Activated CD8-positive, alpha-beta memory T cell treated with anti-CD3 and anti-CD28 coated beads, Interleukin-2, amount 10 ng/mL, durations not matched to agents 7 days and 5 days (primary cell): ENCODE measurements around the gene NLRP7. TPM values are rescaled to one million over a fixed set of nuclear protein-coding genes. Genes with fewer than 3 reads are reported as not detected.
"Not testable (repeated sequence)": the region's sequence is repeated elsewhere in the genome, so short reads cannot be mapped to it uniquely, and the experiment has no call there.

Experiments used
- ATAC-seq: fragments of 150-1000 bp; cut with Tn5 transposase; one replicate; pipeline ENCODE4 v1.10.0; 2021; ENCODE audit warnings: moderate library complexity
- CTCF ChIA-PET: fragments of 350-600 bp; sonication (Branson Sonifier 250); formaldehyde crosslinking; loops from one replicate; lab custom pipeline; 2021; ENCODE audit warnings: antibody characterized with exemption; lab: Charles Lee
- DNase-seq: peaks from one replicate; pipeline ENCODE4 v3.0.0-alpha.2; 2020
- H3K27ac Mint-ChIP-seq: one replicate; pipeline ENCODE4 v1.8.0; 2021; ENCODE audit warnings: mild to moderate bottlenecking, mixed read lengths
- H3K27me3 Mint-ChIP-seq: one replicate; pipeline ENCODE4 v1.8.0; 2021; ENCODE audit warnings: mixed read lengths
- H3K36me3 Mint-ChIP-seq: one replicate; pipeline ENCODE4 v1.8.0; 2021; ENCODE audit warnings: mild to moderate bottlenecking, mixed read lengths
- H3K4me1 Mint-ChIP-seq: one replicate; pipeline ENCODE4 v1.8.0; 2021; ENCODE audit warnings: mixed read lengths
- H3K4me3 Mint-ChIP-seq: one replicate; pipeline ENCODE4 v1.8.0; 2021; ENCODE audit warnings: mild to moderate bottlenecking, moderate library complexity, mixed read lengths
- H3K9me3 Mint-ChIP-seq: one replicate; pipeline ENCODE4 v1.8.0; 2022; ENCODE audit warnings: low read depth, mixed read lengths
- total RNA-seq, 2 experiments: library from RNA; stranded (reverse); gene quantifications; one replicate each; pipeline ENCODE4 v1.2.3, GENCODE V29; 2021

NLRP7 gene
- total RNA-seq, 2 experiments from 2014 or later = not detected

- peak; percentile 56 for DNase-seq
Measured at GRCh38 chr19:54905803-54906511, 41.4 kb downstream of the NLRP7 start, which contains the start of gene NCR1. NCR1 (plus strand) TSS chr19:54906148; CDS start chr19:54906188, 40 bp downstream.

GRCh38 chr19:54905421-54905802, 41.9 kb downstream of the NLRP7 start:
- peak overlapping the region; percentile 1 for H3K4me3 Mint-ChIP-seq
- CTCF ChIA-PET = no interaction called here
- H3K27me3 Mint-ChIP-seq = no peaks in the 10 kb centered on the region
- H3K9me3 Mint-ChIP-seq = no peaks in the 10 kb centered on the region
- ATAC-seq (no peak), DNase-seq (no peak)
- peak overlapping the region; percentile 54 for H3K27ac Mint-ChIP-seq
- H3K36me3 Mint-ChIP-seq = no peaks in the 10 kb centered on the region
- H3K4me1 Mint-ChIP-seq = peaks cover 8% of the 10 kb centered on the region

More at GRCh38 chr19:54905803-54906511, 41.4 kb downstream of the NLRP7 start, which contains the start of gene NCR1:
- Mint-ChIP-seq H3K4me3 (peak within 1 kb of the TSS; percentile 36), H3K36me3 (no peaks in the 10 kb centered on the region), H3K4me1 (peaks cover 8% of the 10 kb centered on the region), H3K9me3 (no peaks in the 10 kb centered on the region), H3K27me3 (no peaks in the 10 kb centered on the region), H3K27ac (peak within 1 kb of the TSS; percentile 54)
- CTCF ChIA-PET = no interaction called here
- ATAC-seq = peak; percentile 57

GRCh38 chr19:54904261-54904660, 43.1 kb downstream of the NLRP7 start:
- H3K9me3 Mint-ChIP-seq, ATAC-seq, H3K4me1 Mint-ChIP-seq, DNase-seq, H3K4me3 Mint-ChIP-seq, H3K27me3 Mint-ChIP-seq, H3K27ac Mint-ChIP-seq, H3K36me3 Mint-ChIP-seq: not testable (repeated sequence)
- CTCF ChIA-PET = interaction anchor here (1.2 kb wide), 1 partner anchor 13 kb away, joined by 3 read pairs; no protein-coding TSS in a partner anchor

- no peak overlapping the region for H3K4me3 Mint-ChIP-seq
- CTCF ChIA-PET = interaction anchor here (1.2 kb wide), 1 partner anchor 12 kb away, joined by 3 read pairs; no protein-coding TSS in a partner anchor
- peaks cover 8% of the 10 kb centered on the region for H3K4me1 Mint-ChIP-seq
- no peak overlapping the region for H3K27ac Mint-ChIP-seq
- peaks cover 2% of the 10 kb centered on the region for H3K27me3 Mint-ChIP-seq
- DNase-seq (no peak), ATAC-seq (no peak)
- H3K36me3 Mint-ChIP-seq = no peaks in the 10 kb centered on the region
- no peaks in the 10 kb centered on the region for H3K9me3 Mint-ChIP-seq
Measured at GRCh38 chr19:54903303-54903702, 44.0 kb downstream of the NLRP7 start.

- DNase-seq = no peak
- Mint-ChIP-seq H3K27me3 (peaks cover 6% of the 10 kb centered on the region), H3K4me1 (peaks cover 8% of the 10 kb centered on the region), H3K27ac (no peak overlapping the region), H3K36me3 (no peaks in the 10 kb centered on the region), H3K4me3 (no peak overlapping the region), H3K9me3 (no peaks in the 10 kb centered on the region)
- CTCF ChIA-PET = interaction anchor here (1.2 kb wide), 1 partner anchor 21 kb away, joined by 3 read pairs; no protein-coding TSS in a partner anchor
- ATAC-seq = no peak
Measured at GRCh38 chr19:54902061-54902460, 45.3 kb downstream of the NLRP7 start.

GRCh38 chr19:54901153-54901552, 46.2 kb downstream of the NLRP7 start:
- not testable (repeated sequence) for H3K36me3 Mint-ChIP-seq, ATAC-seq, H3K9me3 Mint-ChIP-seq, H3K4me3 Mint-ChIP-seq, DNase-seq, H3K4me1 Mint-ChIP-seq, H3K27ac Mint-ChIP-seq, H3K27me3 Mint-ChIP-seq
- CTCF ChIA-PET = interaction anchor here (1.2 kb wide), 1 partner anchor 20 kb away, joined by 3 read pairs; no protein-coding TSS in a partner anchor

GRCh38 chr19:54899646-54900045, 47.7 kb downstream of the NLRP7 start:
- H3K36me3 Mint-ChIP-seq, ATAC-seq, H3K9me3 Mint-ChIP-seq, CTCF ChIA-PET, H3K4me3 Mint-ChIP-seq, H3K4me1 Mint-ChIP-seq, H3K27ac Mint-ChIP-seq, H3K27me3 Mint-ChIP-seq, DNase-seq: not testable (repeated sequence)

- H3K4me1 Mint-ChIP-seq, H3K4me3 Mint-ChIP-seq, H3K9me3 Mint-ChIP-seq, H3K27ac Mint-ChIP-seq, H3K27me3 Mint-ChIP-seq, H3K36me3 Mint-ChIP-seq, DNase-seq, ATAC-seq: not testable (repeated sequence)
- CTCF ChIA-PET = interaction anchor here (0.8 kb wide), 1 partner anchor 17 kb away, joined by 4 read pairs; no protein-coding TSS in a partner anchor
Measured at GRCh38 chr19:54898685-54899084, 48.6 kb downstream of the NLRP7 start.

- Mint-ChIP-seq H3K27me3 (peaks cover 6% of the 10 kb centered on the region), H3K27ac (no peak overlapping the region), H3K36me3 (no peaks in the 10 kb centered on the region), H3K4me1 (no peaks in the 10 kb centered on the region), H3K4me3 (no peak overlapping the region), H3K9me3 (no peaks in the 10 kb centered on the region)
- DNase-seq (no peak), ATAC-seq (no peak)
- CTCF ChIA-PET = no interaction called here
Measured at GRCh38 chr19:54896036-54896435, 51.3 kb downstream of the NLRP7 start.

GRCh38 chr19:54894106-54894505, 53.2 kb downstream of the NLRP7 start:
- H3K4me3 Mint-ChIP-seq, CTCF ChIA-PET, ATAC-seq: not testable (repeated sequence)

GRCh38 chr19:54893406-54893805, 53.9 kb downstream of the NLRP7 start:
- no peak overlapping the region for H3K4me3 Mint-ChIP-seq
- H3K4me1 Mint-ChIP-seq = no peaks in the 10 kb centered on the region
- no peaks in the 10 kb centered on the region for H3K9me3 Mint-ChIP-seq
- CTCF ChIA-PET = no interaction called here
- DNase-seq (no peak), ATAC-seq (no peak)
- peaks cover 4% of the 10 kb centered on the region for H3K27me3 Mint-ChIP-seq
- H3K27ac Mint-ChIP-seq = no peak overlapping the region
- H3K36me3 Mint-ChIP-seq = no peaks in the 10 kb centered on the region

More at GRCh38 chr19:54894106-54894505, 53.2 kb downstream of the NLRP7 start:
- H3K4me1 Mint-ChIP-seq, H3K27me3 Mint-ChIP-seq, DNase-seq, H3K27ac Mint-ChIP-seq, H3K36me3 Mint-ChIP-seq, H3K9me3 Mint-ChIP-seq: not testable (repeated sequence)

- Mint-ChIP-seq H3K36me3 (no peaks in the 10 kb centered on the region), H3K27ac (no peak overlapping the region), H3K27me3 (no peaks in the 10 kb centered on the region), H3K9me3 (no peaks in the 10 kb centered on the region), H3K4me3 (no peak overlapping the region), H3K4me1 (no peaks in the 10 kb centered on the region)
- ATAC-seq (no peak), DNase-seq (no peak)
- CTCF ChIA-PET = interaction anchor here (0.7 kb wide), 1 partner anchor 142 kb away, joined by 4 read pairs; no protein-coding TSS in a partner anchor
Measured at GRCh38 chr19:54889566-54889965, 57.8 kb downstream of the NLRP7 start.

- no peak overlapping the region for H3K27ac Mint-ChIP-seq
- no peak for ATAC-seq
- CTCF ChIA-PET = no interaction called here
- H3K4me3 Mint-ChIP-seq = no peak overlapping the region
- peaks cover 3% of the 10 kb centered on the region for H3K4me1 Mint-ChIP-seq
- H3K27me3 Mint-ChIP-seq = no peaks in the 10 kb centered on the region
- no peaks in the 10 kb centered on the region for H3K36me3 Mint-ChIP-seq
- no peak for DNase-seq
- no peaks in the 10 kb centered on the region for H3K9me3 Mint-ChIP-seq
Measured at GRCh38 chr19:54888239-54888638, 59.1 kb downstream of the NLRP7 start.

GRCh38 chr19:54883228-54883627, 64.1 kb downstream of the NLRP7 start:
- H3K27ac Mint-ChIP-seq = peak overlapping the region; percentile 88
- no peak for ATAC-seq
- no peaks in the 10 kb centered on the region for H3K36me3 Mint-ChIP-seq
- no peak for DNase-seq
- no peaks in the 10 kb centered on the region for H3K9me3 Mint-ChIP-seq
- peaks cover 12% of the 10 kb centered on the region for H3K4me1 Mint-ChIP-seq
- CTCF ChIA-PET = interaction anchor here (1.6 kb wide), 1 partner anchor 209 kb away, joined by 4 read pairs; no protein-coding TSS in a partner anchor
- peaks cover 14% of the 10 kb centered on the region for H3K27me3 Mint-ChIP-seq
- no peak overlapping the region for H3K4me3 Mint-ChIP-seq
